RWPE1 (cell line): Measurements from ENCODE around the gene CBFB.

Experiments
- CTCF ChIA-PET: fragments of 350-600 bp; sonication (Branson Sonifier 250); formaldehyde crosslinking; extraction: SDS; loops from one replicate; lab custom pipeline; 2021; lab: Yijun Ruan, JAX
- POLR2A ChIA-PET: fragments of 400-600 bp; formaldehyde crosslinking; extraction: SDS; loops from one replicate; lab custom pipeline; 2020; ENCODE audit warnings: antibody characterized with exemption; ENCODE audit not compliant: low non-redundant PET; lab: Yijun Ruan, JAX
- DNase-seq: peaks from one replicate; pipeline ENCODE4 v3.0.0; 2012; ENCODE audit warnings: low spot score
- H3K27ac ChIP-seq: fragments of 450-650 bp; 2 replicates; pipeline ENCODE4 v1.5.1; 2017
- CTCF ChIP-seq: fragments of 450-650 bp; conservative IDR thresholded peaks from 2 replicates; pipeline ENCODE4 v1.5.1; 2017; ENCODE audit warnings: low read depth, mild to moderate bottlenecking

The CBFB gene

GRCh38 chr16:67105881-67106280 lies 76.9 kb downstream of the CBFB start:
- CTCF ChIA-PET: interaction anchor here (1.4 kb wide), 1 partner anchor 50 kb away, joined by 4 read pairs; no protein-coding TSS in a partner anchor

GRCh38 chr16:67108489-67108888 lies 79.5 kb downstream of the CBFB start:
- DNase-seq: no peak
- CTCF ChIA-PET: interaction anchor here (1.0 kb wide), 1 partner anchor 47 kb away, joined by 3 read pairs; no protein-coding TSS in a partner anchor
- H3K27ac ChIP-seq: no peak overlapping the region
- POLR2A ChIA-PET: no interaction called here
- TF ChIP-seq CTCF: no peak

More at GRCh38 chr16:67105881-67106280, 76.9 kb downstream of the CBFB start:
- TF ChIP-seq CTCF: no peak
- DNase-seq: no peak
- H3K27ac ChIP-seq: no peak overlapping the region
- POLR2A ChIA-PET: no interaction called here

- H3K27ac ChIP-seq: peak overlapping the region; percentile 73
- DNase-seq: no peak
- ChIA-PET POLR2A (no interaction called here), CTCF (interaction anchor here (1.0 kb wide), 1 partner anchor 46 kb away, joined by 3 read pairs; no protein-coding TSS in a partner anchor)
- TF ChIP-seq CTCF: no peak
These were observed 80.0 kb downstream of the CBFB start for GRCh38 chr16:67108931-67109406.

- POLR2A ChIA-PET: no interaction called here
- TF ChIP-seq CTCF: no peak
- peak; percentile 98 for DNase-seq
- CTCF ChIA-PET: interaction anchor here (1.0 kb wide), 1 partner anchor 46 kb away, joined by 3 read pairs; no protein-coding TSS in a partner anchor
- H3K27ac ChIP-seq: peak within 1 kb of the TSS; percentile 73
These were observed 80.6 kb downstream of the CBFB start, which contains the start of gene PHAF1 for GRCh38 chr16:67109407-67110135. Gene PHAF1, plus strand, starts transcription at chr16:67109941. Its CDS starts 235 bp downstream, at chr16:67110176.

GRCh38 chr16:67111951-67112444 lies 83.0 kb downstream of the CBFB start:
- H3K27ac ChIP-seq: no peak overlapping the region
- POLR2A ChIA-PET: no interaction called here
- CTCF ChIA-PET: interaction anchor here (0.6 to 0.7 kb wide), 2 partner anchors 34 to 150 kb away, joined by 3 to 4 read pairs; no protein-coding TSS in a partner anchor
- no peak for TF ChIP-seq CTCF
- DNase-seq: no peak

GRCh38 chr16:67112591-67113399 lies 83.8 kb downstream of the CBFB start:
- ChIA-PET CTCF (interaction anchor here (0.6 kb wide), 2 partner anchors 97 to 136 kb away, joined by 3 to 4 read pairs; no protein-coding TSS in a partner anchor), POLR2A (no interaction called here)
- DNase-seq: no peak
- TF ChIP-seq CTCF: no peak
- no peak overlapping the region for H3K27ac ChIP-seq
